Measurements from ENCODE around the gene AP4B1. TPM values are rescaled to one million over a fixed set of nuclear protein-coding genes. Genes with fewer than 3 reads are reported as not detected.
"Not testable (repeated sequence)": the region's sequence is repeated elsewhere in the genome, so short reads cannot be mapped to it uniquely, and the experiment has no call there.

Gene AP4B1
- total RNA-seq, 1 donor from 2014 or later: 43.9 TPM

GRCh38 chr1:113859478-113860175 is 45.0 kb downstream of the AP4B1 start:
- intact Hi-C loops (cut with micrococcal nuclease): no loop called here

- intact Hi-C loops (cut with micrococcal nuclease): no loop called here
Measured at GRCh38 chr1:113858982-113859381, 45.6 kb downstream of the AP4B1 start.

GRCh38 chr1:113858418-113858817 is 46.2 kb downstream of the AP4B1 start:
- intact Hi-C loops (cut with micrococcal nuclease): no loop called here

- intact Hi-C loops (cut with micrococcal nuclease): no loop called here
Measured at GRCh38 chr1:113857776-113858175, 46.8 kb downstream of the AP4B1 start.

- intact Hi-C loops (cut with micrococcal nuclease): no loop called here
Measured at GRCh38 chr1:113856401-113856790, 48.2 kb downstream of the AP4B1 start.

- intact Hi-C loops (cut with micrococcal nuclease): no loop called here
Measured at GRCh38 chr1:113855630-113856400, 48.8 kb downstream of the AP4B1 start.

DNA sequence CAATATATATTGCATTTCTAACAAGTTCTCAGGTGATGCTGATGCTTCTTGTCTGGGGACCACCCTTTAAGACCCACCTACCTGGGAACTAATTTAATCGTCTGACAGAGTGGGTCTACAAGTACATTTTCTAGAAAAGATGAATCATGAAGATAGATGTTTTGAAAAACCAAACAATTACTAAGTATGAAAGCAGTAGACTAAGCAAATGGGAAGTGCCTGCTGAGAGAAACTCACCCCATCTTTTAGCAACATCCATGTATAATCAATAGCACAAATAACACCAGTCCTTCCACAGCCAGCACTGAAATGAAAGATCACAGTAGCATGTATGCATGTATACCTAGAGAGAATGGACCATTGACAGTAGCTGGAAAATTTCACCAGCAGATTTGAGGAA is 50.4 kb downstream of the AP4B1 start:
- intact Hi-C loops (cut with micrococcal nuclease): no loop called here

GRCh38 chr1:113852694-113853093 is 51.9 kb downstream of the AP4B1 start:
- intact Hi-C loops (cut with micrococcal nuclease): not testable (repeated sequence)

DNA sequence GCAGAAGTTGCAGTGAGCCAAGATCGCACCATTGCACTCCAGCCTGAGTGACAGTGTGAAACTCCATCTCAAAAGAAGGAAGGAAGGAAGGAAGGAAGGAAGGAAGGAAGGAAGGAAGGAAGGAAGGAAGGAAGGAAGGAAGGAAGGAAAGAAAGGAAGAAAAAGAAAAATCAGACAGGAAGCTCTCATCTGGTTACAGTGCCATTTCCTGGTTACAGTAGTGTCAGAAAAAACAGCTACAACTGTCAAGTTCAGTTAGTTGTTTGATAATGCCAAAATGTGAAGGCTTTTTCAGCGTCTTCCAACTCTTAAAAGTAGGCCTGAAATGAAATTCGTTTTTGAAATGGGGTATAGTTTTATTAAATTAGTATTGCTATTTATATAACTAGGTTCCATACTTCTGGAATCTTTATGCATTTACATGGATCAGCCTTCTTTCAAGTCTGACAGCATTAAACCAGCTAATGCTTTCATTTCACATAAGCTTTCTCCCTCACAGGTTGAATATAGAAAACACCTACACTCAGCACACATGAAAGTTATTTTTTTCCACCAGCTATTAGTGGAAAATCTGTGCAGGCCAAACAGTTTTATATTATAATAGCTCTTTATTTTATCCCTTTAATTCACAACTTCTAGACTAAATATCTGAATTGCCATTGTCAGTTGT is 54.3 kb downstream of the AP4B1 start:
- intact Hi-C loops (cut with micrococcal nuclease): no loop called here

GRCh38 chr1:113849072-113849471 is 55.5 kb downstream of the AP4B1 start:
- intact Hi-C loops (cut with micrococcal nuclease): no loop called here

DNA sequence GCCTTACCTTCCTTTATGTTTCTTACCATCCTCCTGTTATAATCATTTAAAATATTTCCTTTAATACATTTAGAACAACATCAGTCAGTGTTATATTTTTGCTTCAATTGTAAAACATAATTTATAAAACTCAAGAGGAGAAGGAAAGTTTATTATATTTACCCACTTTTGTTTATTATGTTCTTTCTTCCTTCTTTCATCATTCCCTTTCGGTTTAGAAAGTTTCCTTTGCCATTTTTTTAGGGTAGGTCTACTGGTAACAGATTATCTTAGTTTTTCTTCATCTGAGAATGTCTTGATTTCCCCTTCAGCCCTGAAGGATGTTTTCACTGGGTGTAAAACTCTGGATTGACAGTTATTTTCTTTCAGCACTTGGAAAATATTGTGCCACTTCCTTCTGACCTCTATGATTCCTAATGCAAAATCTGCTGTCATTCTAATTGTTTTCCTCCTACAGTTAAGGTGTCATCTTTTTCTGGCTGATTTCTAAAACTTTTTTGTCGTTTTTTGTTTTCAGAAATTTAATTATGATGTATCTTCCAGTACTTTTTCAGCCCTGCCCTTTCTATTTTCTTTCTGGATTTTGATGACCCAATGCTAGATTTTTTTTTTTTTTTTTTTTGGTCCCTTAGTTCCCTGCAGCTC is 58.1 kb downstream of the AP4B1 start:
- intact Hi-C loops (cut with micrococcal nuclease): no loop called here

Other genes starting within 250 kb of the AP4B1 start
- 24.5 TPM in 2 replicates for gene PHTF1, start 145.3 kb downstream of the AP4B1 start, total RNA-seq
- 24.7 and 25.2 TPM in 2 replicates for gene RSBN1, start 92.3 kb downstream of the AP4B1 start, total RNA-seq
- gene PTPN22, start 33.1 kb downstream of the AP4B1 start, total RNA-seq: 66.9 and 68.7 TPM in 2 replicates
- 3.4 and 3.7 TPM in 2 replicates for gene BCL2L15, start 17.2 kb downstream of the AP4B1 start, total RNA-seq
- 18.4 and 19.0 TPM in 2 replicates for gene DCLRE1B, start 527 bp upstream of the AP4B1 start, total RNA-seq
- 78.3 and 80.0 TPM in 2 replicates for gene HIPK1, start 24.5 kb upstream of the AP4B1 start, total RNA-seq
- 0.11 and 0.14 TPM in 2 replicates for gene OLFML3, start 74.7 kb upstream of the AP4B1 start, total RNA-seq
- gene SYT6, start 249.1 kb upstream of the AP4B1 start, total RNA-seq: not detected in 2 replicates

All from T-helper 2 cell treated with Interferon-gamma antibody and Interleukin-4, amounts not matched to agents 100 ng/mL and 5 ng/mL, for 36 hours (primary cell).